ENCODE measurements around the gene ZDHHC14.
"Not testable (repeated sequence)": the region's sequence is repeated elsewhere in the genome, so short reads cannot be mapped to it uniquely, and the experiment has no call there.

ZDHHC14 gene

DNA sequence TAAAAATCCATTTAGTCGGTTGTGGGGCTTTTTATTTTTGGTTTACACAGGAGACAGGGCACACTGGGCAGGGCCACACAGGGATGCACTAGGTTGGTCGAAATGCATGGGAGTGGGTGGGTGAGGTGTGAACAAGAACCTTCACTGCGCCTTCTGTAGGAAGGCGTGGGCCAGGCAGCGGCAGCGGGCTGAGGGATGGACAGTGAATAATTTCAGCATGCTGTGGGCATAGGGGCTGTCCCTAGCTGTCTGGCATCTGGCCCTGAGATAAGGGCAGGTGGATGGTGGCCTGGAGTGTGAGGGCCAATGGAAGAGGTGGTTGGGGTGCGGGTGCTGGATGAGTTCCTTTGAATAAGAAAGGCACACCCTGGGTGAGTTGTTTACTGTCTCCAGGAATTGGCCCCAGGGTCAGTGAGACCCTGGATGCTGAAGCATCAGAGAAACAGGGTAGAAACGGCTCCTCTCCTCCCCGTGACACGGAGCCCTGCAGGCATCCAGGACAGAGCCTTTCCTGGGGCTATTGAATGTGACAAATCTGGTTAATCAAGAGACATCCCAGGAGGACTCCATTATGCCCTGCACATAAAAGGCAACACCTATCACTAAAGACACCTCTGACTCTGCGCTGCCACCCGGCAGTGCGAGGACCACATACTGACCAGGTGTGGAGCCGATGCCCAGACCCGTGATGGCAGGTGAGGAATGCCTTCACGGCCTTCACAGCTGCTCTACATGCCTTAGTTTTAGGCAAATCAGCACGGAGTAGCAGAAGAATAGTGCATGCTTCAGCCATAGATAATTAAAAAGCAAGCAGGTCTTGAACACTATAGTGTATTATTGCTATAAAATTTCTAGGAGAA lies 319.0 kb downstream of the ZDHHC14 start:
- DNase-seq = no peak

DNA sequence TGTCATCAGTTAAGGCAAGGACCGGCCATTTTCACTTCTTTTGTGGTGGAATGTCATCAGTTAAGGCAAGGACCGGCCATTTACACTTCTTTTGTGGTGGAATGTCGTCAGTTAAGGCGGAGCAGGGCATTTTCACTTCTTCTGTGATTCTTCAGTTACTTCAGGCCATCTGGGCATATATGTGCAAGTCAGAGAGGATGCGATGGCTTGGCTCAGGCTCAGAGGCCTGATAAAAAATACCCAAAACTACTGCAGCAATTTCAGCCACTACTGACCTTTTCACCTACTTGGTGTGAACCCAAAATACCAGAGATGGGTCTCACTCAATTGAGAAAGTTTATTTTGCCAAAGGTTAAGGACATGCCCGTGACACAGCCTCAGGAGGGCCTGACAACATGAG lies 325.4 kb downstream of the ZDHHC14 start:
- DNase-seq = not testable (repeated sequence)

- DNase-seq = no peak
Measured at GRCh38 chr6:157706883-157707282, 325.9 kb downstream of the ZDHHC14 start.

DNA sequence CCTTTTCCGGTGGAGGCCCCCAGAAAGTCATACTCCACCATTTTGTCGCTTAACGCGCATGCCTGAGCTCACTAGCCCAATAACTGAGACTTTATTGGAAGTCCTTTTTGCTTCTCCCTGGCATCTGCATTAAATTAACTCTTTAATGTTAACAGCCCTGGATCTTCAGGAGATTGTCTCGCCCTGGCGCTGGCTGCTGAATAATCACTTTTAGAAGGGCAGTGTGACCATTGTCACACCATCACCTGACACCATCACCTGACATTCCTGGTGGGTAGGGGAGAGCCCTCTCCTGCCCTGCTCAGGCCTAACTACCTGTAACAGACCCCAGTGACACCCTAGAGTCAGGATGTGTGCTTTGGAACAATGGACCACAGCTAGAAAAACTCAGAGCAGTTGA lies 326.6 kb downstream of the ZDHHC14 start:
- no peak for DNase-seq

DNA sequence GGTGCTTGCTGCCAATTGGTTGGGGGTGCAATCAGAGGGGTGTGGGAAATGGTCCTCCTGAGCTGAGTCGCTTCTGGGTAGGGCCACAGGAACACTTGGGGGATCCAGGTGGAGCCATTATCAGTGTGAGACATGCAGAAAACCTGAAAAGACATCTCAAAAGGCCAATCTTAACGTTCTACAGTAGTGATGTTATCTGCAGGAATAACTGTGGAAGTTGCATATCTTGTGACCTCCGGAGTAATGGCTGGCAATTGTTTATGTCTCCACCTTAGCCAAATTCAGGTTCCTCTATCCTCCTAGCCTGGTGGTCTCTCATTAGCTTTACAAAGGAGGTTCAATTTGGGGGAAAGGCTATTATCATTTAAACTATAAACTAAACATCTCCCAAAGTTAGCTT lies 327.2 kb downstream of the ZDHHC14 start:
- DNase-seq = no peak

DNA sequence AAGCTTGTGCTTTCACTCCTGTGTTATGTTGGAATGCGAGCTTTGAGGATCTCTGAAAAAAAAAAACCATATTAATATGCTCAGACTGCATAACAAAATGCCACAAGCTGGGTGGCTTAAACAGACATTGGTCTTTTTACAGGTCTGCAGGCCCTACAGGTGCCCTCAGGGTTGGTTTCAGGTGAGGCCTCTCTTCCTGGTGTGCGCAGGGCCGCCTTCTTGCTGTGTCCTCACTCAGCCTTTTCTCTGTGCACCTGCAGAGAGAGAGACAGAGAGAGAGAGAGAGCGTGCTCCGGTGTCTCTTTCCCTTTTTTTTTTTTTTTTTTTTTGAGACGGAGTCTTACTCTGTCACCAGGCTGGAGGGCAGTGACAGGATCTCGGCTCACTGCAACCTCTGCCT lies 327.9 kb downstream of the ZDHHC14 start:
- no peak for DNase-seq

GRCh38 chr6:157709555-157709954 lies 328.6 kb downstream of the ZDHHC14 start:
- DNase-seq = no peak

- no peak for DNase-seq
Measured at GRCh38 chr6:157710604-157711003, 329.6 kb downstream of the ZDHHC14 start.

- DNase-seq = peak; percentile 6 to 36 (median 18)
Measured at GRCh38 chr6:157711060-157711459, 330.1 kb downstream of the ZDHHC14 start.

- DNase-seq = no peak
Measured at GRCh38 chr6:157712585-157713295, 331.8 kb downstream of the ZDHHC14 start.

- DNase-seq = no peak
Measured at GRCh38 chr6:157713451-157714152, 332.6 kb downstream of the ZDHHC14 start.

- DNase-seq = no peak
Measured at GRCh38 chr6:157714153-157714490, 333.1 kb downstream of the ZDHHC14 start.

DNA sequence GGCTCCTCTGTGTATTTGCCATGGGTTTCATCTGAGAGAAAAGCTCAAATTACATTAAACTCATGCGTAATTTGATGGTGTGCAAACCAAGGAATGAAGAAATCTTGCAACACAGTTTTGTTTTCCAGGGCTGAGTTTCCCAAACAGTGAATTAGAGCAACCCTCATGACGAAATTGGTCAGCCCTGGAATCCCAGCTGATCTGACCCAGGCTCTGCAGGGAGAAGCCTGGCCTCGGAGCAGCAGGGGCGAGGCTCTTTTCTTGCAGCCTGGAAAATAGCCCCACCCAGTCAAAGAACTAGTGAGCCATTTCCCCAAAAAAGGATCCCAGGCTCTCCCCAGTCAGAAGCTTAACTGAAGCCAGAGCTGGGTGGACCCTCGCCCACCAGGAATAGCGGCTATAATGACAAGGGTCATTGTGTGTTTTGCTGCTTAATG lies 334.8 kb downstream of the ZDHHC14 start:
- no peak for DNase-seq

DNA sequence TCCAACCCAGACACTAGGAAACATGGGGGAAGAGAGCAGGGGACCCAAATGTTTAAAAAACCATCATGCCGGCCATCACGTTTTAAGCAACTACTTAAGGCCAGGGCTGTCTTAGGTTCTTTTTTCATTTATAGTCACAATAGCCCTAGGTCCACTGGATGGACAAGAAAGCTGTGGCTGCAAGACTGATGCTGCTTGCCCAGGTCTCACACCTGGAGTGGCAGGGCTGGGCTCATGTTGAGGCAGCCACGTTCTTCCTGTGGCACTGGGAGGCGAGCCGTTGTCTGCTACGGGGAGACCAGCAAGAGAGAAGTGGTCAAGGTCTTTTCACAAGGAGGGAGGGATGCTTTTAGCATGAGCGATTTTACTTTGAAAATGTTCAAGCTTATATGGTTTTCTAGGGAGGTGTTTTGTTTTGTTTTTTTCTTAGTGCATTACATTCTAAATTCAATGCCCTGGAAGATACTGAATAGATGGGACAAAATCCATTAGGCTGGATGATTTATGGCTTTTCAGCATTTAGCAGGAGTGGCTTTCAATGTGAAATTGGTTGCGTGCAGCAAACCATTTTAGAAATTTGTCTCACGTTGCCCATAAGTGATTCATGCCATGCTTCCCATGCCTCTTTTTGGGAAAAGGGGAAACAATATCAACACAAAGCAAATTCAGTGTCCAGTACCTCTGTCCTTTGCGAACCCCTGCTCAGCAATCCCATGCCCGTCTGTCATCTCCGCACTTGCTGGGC lies 335.4 kb downstream of the ZDHHC14 start:
- DNase-seq = no peak

GRCh38 chr6:157717340-157717748 lies 336.4 kb downstream of the ZDHHC14 start:
- DNase-seq = no peak

DNA sequence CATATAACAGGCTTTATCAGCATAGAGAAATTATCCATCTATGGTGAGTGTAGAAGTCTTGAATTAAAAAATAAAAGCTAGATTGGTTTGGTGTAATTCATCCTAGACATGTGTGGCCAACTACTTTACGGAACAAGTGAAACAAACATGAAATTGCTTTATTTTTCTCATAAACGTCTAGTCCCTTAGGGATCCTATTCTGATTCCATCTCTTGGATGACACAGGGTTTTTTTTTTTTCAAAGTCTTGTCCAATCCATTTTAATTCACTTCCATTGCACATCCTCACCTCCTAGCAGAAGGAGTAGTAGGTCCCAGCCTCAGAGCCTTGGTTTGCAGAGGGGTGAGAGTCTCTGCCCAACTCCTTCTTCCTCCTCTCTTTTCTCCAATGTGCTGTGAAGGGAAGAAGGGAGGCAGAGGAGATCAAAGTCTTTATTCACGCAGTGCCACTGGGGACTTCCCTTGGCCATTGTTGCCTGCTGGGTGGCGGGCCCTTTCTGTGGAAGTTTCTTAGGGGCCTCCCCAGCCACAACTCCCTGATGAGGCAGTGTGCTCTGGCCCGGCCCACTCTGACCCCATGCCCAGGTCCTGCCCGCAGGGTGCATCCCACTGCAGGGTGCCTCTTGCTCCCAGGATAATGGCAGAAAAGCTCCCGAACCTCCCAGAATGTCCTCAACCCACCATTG lies 337.7 kb downstream of the ZDHHC14 start:
- DNase-seq = no peak

GRCh38 chr6:157720964-157721363 lies 340.0 kb downstream of the ZDHHC14 start:
- DNase-seq = not testable (repeated sequence)

DNA sequence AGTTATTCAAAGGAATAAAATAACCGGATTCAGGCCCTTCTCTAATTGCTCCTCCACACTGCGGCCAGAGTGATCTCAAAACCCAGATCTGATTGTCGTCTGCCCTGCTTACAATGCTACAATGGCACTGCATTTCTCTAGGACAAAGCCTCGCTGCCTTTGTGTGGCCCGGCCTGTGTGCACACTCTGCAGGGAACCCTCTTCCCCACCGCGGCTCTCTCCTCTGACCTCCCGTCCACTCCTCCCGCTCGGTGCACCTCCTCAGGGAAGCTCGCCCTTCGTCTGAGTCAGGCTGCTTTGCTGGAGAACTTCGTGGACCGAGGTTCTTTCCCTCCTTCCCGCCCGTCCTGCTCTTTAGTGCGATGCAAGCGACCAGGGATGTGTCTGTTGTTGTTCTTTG lies 340.4 kb downstream of the ZDHHC14 start:
- no peak for DNase-seq

GRCh38 chr6:157721830-157722229 lies 340.8 kb downstream of the ZDHHC14 start:
- no peak for DNase-seq

GRCh38 chr6:157723376-157723775 lies 342.4 kb downstream of the ZDHHC14 start:
- DNase-seq = no peak

DNA sequence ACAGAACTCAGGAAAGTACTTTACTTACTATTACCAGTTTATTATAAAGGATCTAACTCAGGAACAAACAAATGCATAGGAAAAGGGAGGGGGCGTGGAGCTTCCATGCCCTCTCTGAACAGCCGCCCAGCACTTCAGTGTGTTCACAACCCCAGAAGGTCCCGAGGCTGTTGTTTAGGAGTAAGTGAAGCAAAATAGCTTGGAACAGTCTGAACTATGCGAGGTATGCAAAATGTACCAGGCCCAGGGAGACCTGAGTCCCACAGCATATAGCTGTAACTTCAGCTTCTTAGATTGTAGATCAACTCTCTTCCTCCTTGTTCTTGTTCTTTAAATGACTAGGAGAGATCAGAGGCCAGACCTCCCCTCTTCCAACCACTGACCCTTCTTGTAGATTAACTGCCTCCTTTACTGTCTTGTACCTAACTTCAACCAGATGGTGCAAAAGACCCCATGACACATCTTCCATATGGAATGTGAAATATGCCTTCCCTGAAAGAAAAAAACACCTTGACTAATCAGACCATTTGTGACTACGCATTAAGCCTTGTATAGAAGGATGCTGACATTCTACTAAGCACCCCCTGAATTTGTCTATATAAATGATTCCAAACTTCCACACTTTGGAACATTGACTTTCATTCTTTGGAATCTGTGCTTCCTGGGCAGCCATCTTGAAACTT lies 343.3 kb downstream of the ZDHHC14 start:
- DNase-seq = no peak

All from suppressor macrophage (primary cell).